ENCODE measurements around the gene PDE2A. TPM values are rescaled to one million over a fixed set of nuclear protein-coding genes. Genes with fewer than 3 reads are reported as not detected.

PDE2A gene
- total and polyA plus RNA-seq, 10 of the 15 experiments (the other 5 are each of a cell fraction or from before 2014, with no cell fraction given) = 0.06 to 0.15 (median 0.11) TPM; not detected in 6

GRCh38 chr11:72722050-72722748 lies 48.0 kb upstream of the PDE2A start (continued):
- no peak for TF ChIP-seq IRF5 (IDR thresholded peaks at IDR 0.05; ENCODE audit: borderline replicate concordance)
- TF ChIP-seq CBFB (IDR thresholded peaks at IDR 0.05; ENCODE audit: low read depth) = no peak
- TF ChIP-seq BACH1 (IDR thresholded peaks at IDR 0.05; ENCODE audit: borderline replicate concordance) = no peak; the same call in 1 of the 2 replicates
- TF ChIP-seq GABPA (IDR thresholded peaks at IDR 0.05; ENCODE audit: low read depth) = no peak; the same call in 1 of the 2 replicates
- no peak; the same call in 1 of the 2 replicates for TF ChIP-seq MTA2 (IDR thresholded peaks at IDR 0.05; ENCODE audit: low read depth)
- TF ChIP-seq FOXM1 (IDR thresholded peaks at IDR 0.05; ENCODE audit: low read depth, low read length) = no peak
- no peak for TF ChIP-seq CHD4 (IDR thresholded peaks at IDR 0.05)
- TF ChIP-seq NR2C1 (IDR thresholded peaks at IDR 0.05) = no peak
- TF ChIP-seq, protein P1, sequence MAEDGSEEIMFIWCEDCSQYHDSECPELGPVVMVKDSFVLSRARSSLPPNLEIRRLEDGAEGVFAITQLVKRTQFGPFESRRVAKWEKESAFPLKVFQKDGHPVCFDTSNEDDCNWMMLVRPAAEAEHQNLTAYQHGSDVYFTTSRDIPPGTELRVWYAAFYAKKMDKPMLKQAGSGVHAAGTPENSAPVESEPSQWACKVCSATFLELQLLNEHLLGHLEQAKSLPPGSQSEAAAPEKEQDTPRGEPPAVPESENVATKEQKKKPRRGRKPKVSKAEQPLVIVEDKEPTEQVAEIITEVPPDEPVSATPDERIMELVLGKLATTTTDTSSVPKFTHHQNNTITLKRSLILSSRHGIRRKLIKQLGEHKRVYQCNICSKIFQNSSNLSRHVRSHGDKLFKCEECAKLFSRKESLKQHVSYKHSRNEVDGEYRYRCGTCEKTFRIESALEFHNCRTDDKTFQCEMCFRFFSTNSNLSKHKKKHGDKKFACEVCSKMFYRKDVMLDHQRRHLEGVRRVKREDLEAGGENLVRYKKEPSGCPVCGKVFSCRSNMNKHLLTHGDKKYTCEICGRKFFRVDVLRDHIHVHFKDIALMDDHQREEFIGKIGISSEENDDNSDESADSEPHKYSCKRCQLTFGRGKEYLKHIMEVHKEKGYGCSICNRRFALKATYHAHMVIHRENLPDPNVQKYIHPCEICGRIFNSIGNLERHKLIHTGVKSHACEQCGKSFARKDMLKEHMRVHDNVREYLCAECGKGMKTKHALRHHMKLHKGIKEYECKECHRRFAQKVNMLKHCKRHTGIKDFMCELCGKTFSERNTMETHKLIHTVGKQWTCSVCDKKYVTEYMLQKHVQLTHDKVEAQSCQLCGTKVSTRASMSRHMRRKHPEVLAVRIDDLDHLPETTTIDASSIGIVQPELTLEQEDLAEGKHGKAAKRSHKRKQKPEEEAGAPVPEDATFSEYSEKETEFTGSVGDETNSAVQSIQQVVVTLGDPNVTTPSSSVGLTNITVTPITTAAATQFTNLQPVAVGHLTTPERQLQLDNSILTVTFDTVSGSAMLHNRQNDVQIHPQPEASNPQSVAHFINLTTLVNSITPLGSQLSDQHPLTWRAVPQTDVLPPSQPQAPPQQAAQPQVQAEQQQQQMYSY (CRISPR knock-in tag; IDR thresholded peaks at IDR 0.05) = no peak
- no peak for TF ChIP-seq ZNF207 (IDR thresholded peaks at IDR 0.05; ENCODE audit: borderline replicate concordance)
- TF ChIP-seq NFIC (IDR thresholded peaks at IDR 0.05; ENCODE audit: low read depth, low read length) = no peak
- TF ChIP-seq, protein P2, sequence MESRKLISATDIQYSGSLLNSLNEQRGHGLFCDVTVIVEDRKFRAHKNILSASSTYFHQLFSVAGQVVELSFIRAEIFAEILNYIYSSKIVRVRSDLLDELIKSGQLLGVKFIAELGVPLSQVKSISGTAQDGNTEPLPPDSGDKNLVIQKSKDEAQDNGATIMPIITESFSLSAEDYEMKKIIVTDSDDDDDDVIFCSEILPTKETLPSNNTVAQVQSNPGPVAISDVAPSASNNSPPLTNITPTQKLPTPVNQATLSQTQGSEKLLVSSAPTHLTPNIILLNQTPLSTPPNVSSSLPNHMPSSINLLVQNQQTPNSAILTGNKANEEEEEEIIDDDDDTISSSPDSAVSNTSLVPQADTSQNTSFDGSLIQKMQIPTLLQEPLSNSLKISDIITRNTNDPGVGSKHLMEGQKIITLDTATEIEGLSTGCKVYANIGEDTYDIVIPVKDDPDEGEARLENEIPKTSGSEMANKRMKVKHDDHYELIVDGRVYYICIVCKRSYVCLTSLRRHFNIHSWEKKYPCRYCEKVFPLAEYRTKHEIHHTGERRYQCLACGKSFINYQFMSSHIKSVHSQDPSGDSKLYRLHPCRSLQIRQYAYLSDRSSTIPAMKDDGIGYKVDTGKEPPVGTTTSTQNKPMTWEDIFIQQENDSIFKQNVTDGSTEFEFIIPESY (IDR thresholded peaks at IDR 0.05) = no peak
- no peak for TF ChIP-seq PAX8 (IDR thresholded peaks at IDR 0.05)
- TF ChIP-seq PAX5 (IDR thresholded peaks at IDR 0.05; ENCODE audit: borderline replicate concordance, low read depth, low read length) = 0 out of 2 replicates have a peak, but pooled peaks have one; percentile 24
- TF ChIP-seq, protein P3, sequence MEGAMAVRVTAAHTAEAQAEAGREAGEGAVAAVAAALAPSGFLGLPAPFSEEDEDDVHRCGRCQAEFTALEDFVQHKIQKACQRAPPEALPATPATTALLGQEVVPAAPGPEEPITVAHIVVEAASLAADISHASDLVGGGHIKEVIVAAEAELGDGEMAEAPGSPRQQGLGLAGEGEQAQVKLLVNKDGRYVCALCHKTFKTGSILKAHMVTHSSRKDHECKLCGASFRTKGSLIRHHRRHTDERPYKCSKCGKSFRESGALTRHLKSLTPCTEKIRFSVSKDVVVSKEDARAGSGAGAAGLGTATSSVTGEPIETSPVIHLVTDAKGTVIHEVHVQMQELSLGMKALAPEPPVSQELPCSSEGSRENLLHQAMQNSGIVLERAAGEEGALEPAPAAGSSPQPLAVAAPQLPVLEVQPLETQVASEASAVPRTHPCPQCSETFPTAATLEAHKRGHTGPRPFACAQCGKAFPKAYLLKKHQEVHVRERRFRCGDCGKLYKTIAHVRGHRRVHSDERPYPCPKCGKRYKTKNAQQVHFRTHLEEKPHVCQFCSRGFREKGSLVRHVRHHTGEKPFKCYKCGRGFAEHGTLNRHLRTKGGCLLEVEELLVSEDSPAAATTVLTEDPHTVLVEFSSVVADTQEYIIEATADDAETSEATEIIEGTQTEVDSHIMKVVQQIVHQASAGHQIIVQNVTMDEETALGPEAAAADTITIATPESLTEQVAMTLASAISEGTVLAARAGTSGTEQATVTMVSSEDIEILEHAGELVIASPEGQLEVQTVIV (IDR thresholded peaks at IDR 0.05; ENCODE audit: borderline replicate concordance, partially characterized antibody) = peak; percentile 37
- TF ChIP-seq ZNF24 (IDR thresholded peaks at IDR 0.05) = no peak
- TF ChIP-seq SUZ12 (IDR thresholded peaks at IDR 0.05; ENCODE audit: unreplicated experiment) = no peak
- no peak for TF ChIP-seq STAT1 (conservative IDR thresholded peaks at IDR 0.05)
